ENCODE data around the gene PLPPR2.
A peak's percentile ranks its signal among the peaks of the same experiment; 100 is the strongest.

Gene PLPPR2

DNA sequence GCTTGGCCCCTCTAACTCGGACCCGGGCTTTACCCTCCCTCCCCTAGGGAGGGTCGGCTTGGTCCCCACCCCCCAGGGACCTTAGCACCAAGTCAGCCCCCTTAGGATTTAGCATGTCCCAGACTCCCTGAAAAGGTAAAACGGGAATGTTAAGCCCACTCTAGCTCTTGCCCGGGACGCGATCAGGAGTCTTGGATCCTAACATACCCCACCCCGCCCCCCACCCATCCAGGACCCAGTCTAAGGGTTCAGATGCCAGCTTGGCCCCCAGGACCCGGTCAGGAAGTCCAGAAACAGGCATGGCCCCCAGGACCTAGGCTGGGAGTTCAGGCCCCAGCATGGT is 28.4 kb downstream of the PLPPR2 start:
- Histone ChIP-seq H3K4me1 (ENCODE audit: control insufficient read depth, low read length) (peaks cover 57% of the 10 kb centered on the region), H3K79me2 (ENCODE audit: control insufficient read depth, low read length) (peaks cover 18% of the 10 kb centered on the region), H3K4me2 (ENCODE audit: low read length) (peak overlapping the region; percentile 70), H3K4me3 (ENCODE audit: low read length) (peak overlapping the region; percentile 65), H3K27ac (ENCODE audit: low read depth, low read length) (no peak overlapping the region), H3F3A (ENCODE audit: control insufficient read depth, insufficient read depth) (0 out of 2 replicates have a peak, but pooled peaks cover 5% of the 10 kb centered on the region), H3K9me3 (ENCODE audit: control insufficient read depth, insufficient read depth, low read length) (no peaks in the 10 kb centered on the region), H4K20me1 (ENCODE audit: control insufficient read depth, insufficient read depth, low read depth, low read length) (no peaks in the 10 kb centered on the region), H3K9me2 (replicated peaks; ENCODE audit: control insufficient read depth, low read length) (no peaks in the 10 kb centered on the region), H3K36me3 (ENCODE audit: control insufficient read depth, low read length) (peaks cover 6% of the 10 kb centered on the region), H3K27me3 (ENCODE audit: control insufficient read depth, low read length) (peaks cover 6% of the 10 kb centered on the region; the same call in 1 of the 2 replicates)
- TF ChIP-seq EZH2phosphoT487 (IDR thresholded peaks at IDR 0.05; ENCODE audit: borderline replicate concordance, low read length) = no peak

DNA sequence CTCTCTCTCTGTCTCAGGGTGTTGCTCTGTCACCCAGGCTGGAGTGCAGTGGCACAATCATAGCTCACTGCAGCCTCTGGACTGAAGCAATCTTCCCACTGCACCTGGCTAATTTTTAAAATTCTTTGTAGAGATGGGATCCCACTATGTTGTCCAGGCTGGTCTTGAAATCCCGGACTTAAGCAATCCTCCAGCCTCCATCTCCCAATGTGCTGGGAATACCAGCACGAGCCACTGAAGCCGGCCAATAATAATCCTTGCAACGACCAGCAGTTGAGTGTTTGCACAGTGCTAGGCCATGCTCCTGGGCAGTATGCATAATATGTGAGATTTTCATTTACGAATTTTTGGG is 29.5 kb downstream of the PLPPR2 start:
- H3F3A ChIP-seq (ENCODE audit: control insufficient read depth, insufficient read depth) = 0 out of 2 replicates have a peak, but pooled peaks cover 4% of the 10 kb centered on the region
- H3K27ac ChIP-seq (ENCODE audit: low read depth, low read length) = no peak overlapping the region
- H3K4me2 ChIP-seq (ENCODE audit: low read length) = no peak overlapping the region
- H3K36me3 ChIP-seq (ENCODE audit: control insufficient read depth, low read length) = 0 out of 2 replicates have a peak, but pooled peaks cover 5% of the 10 kb centered on the region
- H3K4me1 ChIP-seq (ENCODE audit: control insufficient read depth, low read length) = peaks cover 50% of the 10 kb centered on the region
- TF ChIP-seq EZH2phosphoT487 (IDR thresholded peaks at IDR 0.05; ENCODE audit: borderline replicate concordance, low read length) = no peak
- TF ChIP-seq, protein P1, sequence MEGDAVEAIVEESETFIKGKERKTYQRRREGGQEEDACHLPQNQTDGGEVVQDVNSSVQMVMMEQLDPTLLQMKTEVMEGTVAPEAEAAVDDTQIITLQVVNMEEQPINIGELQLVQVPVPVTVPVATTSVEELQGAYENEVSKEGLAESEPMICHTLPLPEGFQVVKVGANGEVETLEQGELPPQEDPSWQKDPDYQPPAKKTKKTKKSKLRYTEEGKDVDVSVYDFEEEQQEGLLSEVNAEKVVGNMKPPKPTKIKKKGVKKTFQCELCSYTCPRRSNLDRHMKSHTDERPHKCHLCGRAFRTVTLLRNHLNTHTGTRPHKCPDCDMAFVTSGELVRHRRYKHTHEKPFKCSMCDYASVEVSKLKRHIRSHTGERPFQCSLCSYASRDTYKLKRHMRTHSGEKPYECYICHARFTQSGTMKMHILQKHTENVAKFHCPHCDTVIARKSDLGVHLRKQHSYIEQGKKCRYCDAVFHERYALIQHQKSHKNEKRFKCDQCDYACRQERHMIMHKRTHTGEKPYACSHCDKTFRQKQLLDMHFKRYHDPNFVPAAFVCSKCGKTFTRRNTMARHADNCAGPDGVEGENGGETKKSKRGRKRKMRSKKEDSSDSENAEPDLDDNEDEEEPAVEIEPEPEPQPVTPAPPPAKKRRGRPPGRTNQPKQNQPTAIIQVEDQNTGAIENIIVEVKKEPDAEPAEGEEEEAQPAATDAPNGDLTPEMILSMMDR (IDR thresholded peaks at IDR 0.05; ENCODE audit: low read depth, low read length, poor library complexity, severe bottlenecking) = no peak
- H4K20me1 ChIP-seq (ENCODE audit: control insufficient read depth, insufficient read depth, low read depth, low read length) = no peaks in the 10 kb centered on the region
- H3K9me2 ChIP-seq (replicated peaks; ENCODE audit: control insufficient read depth, low read length) = no peaks in the 10 kb centered on the region
- peaks cover 6% of the 10 kb centered on the region; the same call in 1 of the 2 replicates for H3K27me3 ChIP-seq (ENCODE audit: control insufficient read depth, low read length)
- H3K4me3 ChIP-seq (ENCODE audit: low read length) = no peak overlapping the region
- H3K79me2 ChIP-seq (ENCODE audit: control insufficient read depth, low read length) = peaks cover 9% of the 10 kb centered on the region
- H3K9me3 ChIP-seq (ENCODE audit: control insufficient read depth, insufficient read depth, low read length) = no peaks in the 10 kb centered on the region

DNA sequence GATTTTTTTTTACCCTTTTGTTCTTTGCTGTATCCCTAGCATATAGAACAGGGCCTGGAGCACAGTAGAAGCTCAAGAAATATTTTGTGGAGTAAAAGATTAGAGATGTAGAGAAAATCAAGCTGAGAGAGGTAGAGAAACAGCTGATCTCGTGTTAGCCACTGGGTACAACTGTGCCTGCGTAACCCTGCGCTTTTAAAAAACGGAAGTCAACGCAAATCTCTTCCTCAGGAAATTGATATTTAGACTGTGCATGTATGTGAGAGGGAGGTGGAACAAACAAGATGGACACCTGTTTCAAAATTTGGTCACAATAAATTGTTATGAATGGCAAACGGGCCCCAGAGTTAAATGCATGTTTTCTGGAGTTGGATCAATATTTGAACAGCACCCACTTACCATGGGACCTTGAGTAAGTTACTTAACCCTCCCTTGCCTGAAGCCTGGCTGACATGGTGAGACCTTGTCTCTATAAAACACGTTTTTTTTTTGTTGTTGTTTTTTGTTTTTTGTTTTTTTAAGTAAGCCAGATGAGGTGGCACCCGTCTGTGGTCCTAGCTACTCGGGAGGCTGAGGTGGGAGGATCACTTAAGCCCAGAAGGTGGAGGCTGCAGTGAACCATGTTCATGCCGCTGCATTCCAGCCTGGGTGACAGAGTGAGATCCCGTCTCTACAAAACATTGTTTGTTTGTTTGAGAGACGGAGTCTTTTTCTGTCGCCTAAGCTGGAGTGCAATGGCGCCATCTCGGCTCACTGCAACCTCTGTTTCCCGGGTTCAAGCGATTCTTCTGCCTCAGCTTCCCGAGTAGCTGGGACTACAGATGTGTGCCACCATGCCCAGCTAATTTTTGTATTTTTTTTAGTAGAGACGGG is 32.2 kb downstream of the PLPPR2 start:
- peaks cover 3% of the 10 kb centered on the region; the same call in 1 of the 2 replicates for H3K9me3 ChIP-seq (ENCODE audit: control insufficient read depth, insufficient read depth, low read length)
- H3K79me2 ChIP-seq (ENCODE audit: control insufficient read depth, low read length) = no peaks in the 10 kb centered on the region
- peak overlapping the region; percentile 61 for H3K4me3 ChIP-seq (ENCODE audit: low read length)
- peaks cover 6% of the 10 kb centered on the region; the same call in 1 of the 2 replicates for H3K27me3 ChIP-seq (ENCODE audit: control insufficient read depth, low read length)
- H3K27ac ChIP-seq (ENCODE audit: low read depth, low read length) = peak overlapping the region; percentile 57
- H3F3A ChIP-seq (ENCODE audit: control insufficient read depth, insufficient read depth) = no peaks in the 10 kb centered on the region
- H3K9me2 ChIP-seq (replicated peaks; ENCODE audit: control insufficient read depth, low read length) = no peaks in the 10 kb centered on the region
- TF ChIP-seq, protein P1 (IDR thresholded peaks at IDR 0.05; ENCODE audit: low read depth, low read length, poor library complexity, severe bottlenecking) = no peak
- TF ChIP-seq EZH2phosphoT487 (IDR thresholded peaks at IDR 0.05; ENCODE audit: borderline replicate concordance, low read length) = no peak
- peaks cover 39% of the 10 kb centered on the region for H3K4me1 ChIP-seq (ENCODE audit: control insufficient read depth, low read length)
- H4K20me1 ChIP-seq (ENCODE audit: control insufficient read depth, insufficient read depth, low read depth, low read length) = no peaks in the 10 kb centered on the region
- H3K36me3 ChIP-seq (ENCODE audit: control insufficient read depth, low read length) = no peaks in the 10 kb centered on the region
- peak overlapping the region; percentile 74 for H3K4me2 ChIP-seq (ENCODE audit: low read length)

DNA sequence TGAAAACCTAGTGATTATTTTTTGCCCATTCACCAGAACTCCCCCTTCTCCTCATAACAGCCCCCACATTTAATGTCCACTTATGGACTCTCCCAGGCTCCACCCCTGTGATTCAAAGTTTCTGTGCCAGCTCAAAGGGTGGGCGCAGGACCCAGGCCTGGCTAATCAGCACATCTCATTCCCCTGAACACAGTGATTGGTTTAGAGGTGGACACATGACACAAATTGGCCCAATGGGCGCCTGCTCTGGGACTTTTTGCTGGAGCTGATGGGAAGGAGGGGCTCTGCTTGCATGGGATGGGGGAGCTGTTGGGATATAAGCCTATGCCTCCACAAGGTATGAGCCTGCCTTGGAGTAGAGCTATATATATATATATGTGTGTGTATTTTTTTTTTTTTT is 35.1 kb downstream of the PLPPR2 start:
- Histone ChIP-seq H3K4me3 (ENCODE audit: low read length) (no peak overlapping the region), H3K9me2 (replicated peaks; ENCODE audit: control insufficient read depth, low read length) (no peaks in the 10 kb centered on the region), H3K4me2 (ENCODE audit: low read length) (no peak overlapping the region), H3K27ac (ENCODE audit: low read depth, low read length) (no peak overlapping the region), H3K79me2 (ENCODE audit: control insufficient read depth, low read length) (no peaks in the 10 kb centered on the region), H3K27me3 (ENCODE audit: control insufficient read depth, low read length) (no peaks in the 10 kb centered on the region; the same call in 1 of the 2 replicates), H3F3A (ENCODE audit: control insufficient read depth, insufficient read depth) (no peaks in the 10 kb centered on the region), H3K4me1 (ENCODE audit: control insufficient read depth, low read length) (peaks cover 19% of the 10 kb centered on the region), H4K20me1 (ENCODE audit: control insufficient read depth, insufficient read depth, low read depth, low read length) (no peaks in the 10 kb centered on the region), H3K9me3 (ENCODE audit: control insufficient read depth, insufficient read depth, low read length) (peaks cover 3% of the 10 kb centered on the region; the same call in 1 of the 2 replicates), H3K36me3 (ENCODE audit: control insufficient read depth, low read length) (no peaks in the 10 kb centered on the region)
- no peak for TF ChIP-seq EZH2phosphoT487 (IDR thresholded peaks at IDR 0.05; ENCODE audit: borderline replicate concordance, low read length)
- TF ChIP-seq, protein P1 (IDR thresholded peaks at IDR 0.05; ENCODE audit: low read depth, low read length, poor library complexity, severe bottlenecking) = no peak

Data from DOHH2 (cell line).